GM12874 (cell line): ENCODE results near the gene KBTBD4.

Experiments
- TF ChIP-seq, protein P1 (sequence below): IDR thresholded peaks from 2 replicates; pipeline ENCODE4 v1.5.1; 2011; ENCODE audit warnings: low read depth, mild to moderate bottlenecking, control low read depth, low read length, moderate library complexity; ENCODE audit not compliant: insufficient read depth

Gene KBTBD4

GRCh38 chr11:47534704-47535251 lies 44.0 kb downstream of the KBTBD4 start:
- TF ChIP-seq, protein P1, sequence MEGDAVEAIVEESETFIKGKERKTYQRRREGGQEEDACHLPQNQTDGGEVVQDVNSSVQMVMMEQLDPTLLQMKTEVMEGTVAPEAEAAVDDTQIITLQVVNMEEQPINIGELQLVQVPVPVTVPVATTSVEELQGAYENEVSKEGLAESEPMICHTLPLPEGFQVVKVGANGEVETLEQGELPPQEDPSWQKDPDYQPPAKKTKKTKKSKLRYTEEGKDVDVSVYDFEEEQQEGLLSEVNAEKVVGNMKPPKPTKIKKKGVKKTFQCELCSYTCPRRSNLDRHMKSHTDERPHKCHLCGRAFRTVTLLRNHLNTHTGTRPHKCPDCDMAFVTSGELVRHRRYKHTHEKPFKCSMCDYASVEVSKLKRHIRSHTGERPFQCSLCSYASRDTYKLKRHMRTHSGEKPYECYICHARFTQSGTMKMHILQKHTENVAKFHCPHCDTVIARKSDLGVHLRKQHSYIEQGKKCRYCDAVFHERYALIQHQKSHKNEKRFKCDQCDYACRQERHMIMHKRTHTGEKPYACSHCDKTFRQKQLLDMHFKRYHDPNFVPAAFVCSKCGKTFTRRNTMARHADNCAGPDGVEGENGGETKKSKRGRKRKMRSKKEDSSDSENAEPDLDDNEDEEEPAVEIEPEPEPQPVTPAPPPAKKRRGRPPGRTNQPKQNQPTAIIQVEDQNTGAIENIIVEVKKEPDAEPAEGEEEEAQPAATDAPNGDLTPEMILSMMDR, result no peak

DNA sequence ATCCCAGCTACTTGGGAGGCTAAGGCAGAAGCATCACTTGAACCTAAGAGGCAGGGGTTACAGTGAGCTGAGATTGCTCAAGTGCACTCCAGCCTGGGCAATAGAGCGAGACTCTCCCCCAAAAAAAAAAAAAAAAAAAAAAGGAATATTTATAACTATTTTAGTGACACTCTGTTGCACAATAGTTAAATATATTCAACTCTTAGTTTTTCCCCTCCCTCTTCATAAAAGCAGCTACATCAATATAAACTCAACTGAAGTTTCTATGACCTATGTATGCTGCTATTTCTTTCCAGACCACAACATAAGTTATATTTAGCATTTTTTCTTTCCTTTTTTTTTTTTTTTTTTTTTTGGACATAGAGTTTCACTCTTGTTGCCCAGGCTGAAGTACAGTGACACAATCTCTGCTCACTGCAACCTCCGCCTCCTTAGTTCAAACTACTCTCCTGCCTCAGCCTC lies 45.0 kb downstream of the KBTBD4 start:
- TF ChIP-seq, protein P1, result no peak

GRCh38 chr11:47532597-47533213 lies 46.1 kb downstream of the KBTBD4 start:
- TF ChIP-seq, protein P1, result no peak

DNA sequence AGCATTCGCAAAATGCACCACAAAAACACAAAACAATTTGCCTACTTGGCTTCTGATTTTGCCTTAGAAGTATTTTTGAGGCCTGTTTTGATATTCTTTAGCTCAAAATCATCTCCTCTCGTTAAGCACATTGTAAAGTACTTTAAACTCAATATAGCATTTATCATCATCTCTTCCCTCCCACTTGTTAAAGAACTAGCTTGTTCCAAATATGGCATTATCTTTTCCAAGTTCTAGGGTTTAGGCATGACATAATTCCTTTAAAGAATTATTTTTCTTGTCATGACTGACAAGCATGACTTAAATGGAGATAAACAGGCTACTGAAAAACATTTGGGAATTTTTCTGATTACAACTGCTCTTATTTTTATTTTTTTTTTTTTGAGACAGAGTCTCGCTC lies 47.1 kb downstream of the KBTBD4 start:
- TF ChIP-seq, protein P1, result no peak

GRCh38 chr11:47529951-47530350 lies 48.8 kb downstream of the KBTBD4 start:
- TF ChIP-seq, protein P1, result no peak

- TF ChIP-seq, protein P1, result no peak
Observed at GRCh38 chr11:47527186-47527585, 51.6 kb downstream of the KBTBD4 start.

DNA sequence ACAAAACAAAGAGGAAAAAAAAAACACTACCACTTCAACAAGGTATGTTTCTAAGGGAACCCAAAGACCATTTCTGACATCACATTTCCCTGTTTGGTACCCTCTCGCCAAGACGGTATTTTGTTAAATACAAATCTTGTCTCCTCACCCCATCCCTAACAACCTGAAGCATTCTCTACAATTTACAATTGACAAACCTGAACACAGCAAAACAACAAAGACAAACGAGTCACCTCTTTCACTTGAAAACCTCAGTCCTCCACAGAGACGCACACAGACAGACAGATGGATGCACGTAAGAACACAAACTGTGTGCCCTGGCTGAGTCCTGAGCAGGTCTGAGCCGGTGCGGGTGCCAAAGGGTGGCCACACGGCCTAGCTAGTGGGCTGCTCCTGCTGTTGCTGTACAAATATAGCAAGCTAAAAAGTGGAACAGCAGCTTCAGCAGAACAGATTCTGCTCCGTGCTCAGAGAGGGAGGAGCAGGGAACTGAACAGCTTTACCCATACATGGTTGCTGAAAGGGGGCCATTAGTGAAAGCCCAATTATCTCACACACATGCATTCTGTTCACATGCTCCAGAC lies 54.4 kb downstream of the KBTBD4 start:
- TF ChIP-seq, protein P1, result no peak
